Measurements from ENCODE around the gene STIL.
A peak's percentile ranks its signal among the peaks of the same experiment; 100 is the strongest.
"Not testable (repeated sequence)": the region's sequence is repeated elsewhere in the genome, so short reads cannot be mapped to it uniquely, and the experiment has no call there.

Gene STIL

DNA sequence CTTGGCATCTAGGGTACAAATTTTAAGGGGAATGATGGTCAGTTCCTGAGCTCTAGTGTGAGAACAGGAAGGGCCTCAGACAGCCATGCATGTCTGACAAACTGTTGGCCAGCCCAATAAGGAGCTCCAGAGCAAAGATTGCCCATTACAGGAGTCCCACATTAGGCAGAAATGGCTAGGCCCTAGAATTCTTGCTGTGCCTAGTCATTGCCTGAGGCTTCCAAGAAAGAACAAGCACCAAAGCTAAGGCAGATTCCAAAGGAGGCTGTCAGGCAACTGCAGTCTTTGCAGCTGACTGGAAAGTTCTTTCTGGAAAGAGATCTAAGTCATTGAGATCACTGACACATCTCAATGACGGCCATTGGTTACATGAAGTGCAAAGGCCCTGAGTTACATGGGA, 3.9 kb upstream of the STIL start:
- DNase-seq: no peak

DNA sequence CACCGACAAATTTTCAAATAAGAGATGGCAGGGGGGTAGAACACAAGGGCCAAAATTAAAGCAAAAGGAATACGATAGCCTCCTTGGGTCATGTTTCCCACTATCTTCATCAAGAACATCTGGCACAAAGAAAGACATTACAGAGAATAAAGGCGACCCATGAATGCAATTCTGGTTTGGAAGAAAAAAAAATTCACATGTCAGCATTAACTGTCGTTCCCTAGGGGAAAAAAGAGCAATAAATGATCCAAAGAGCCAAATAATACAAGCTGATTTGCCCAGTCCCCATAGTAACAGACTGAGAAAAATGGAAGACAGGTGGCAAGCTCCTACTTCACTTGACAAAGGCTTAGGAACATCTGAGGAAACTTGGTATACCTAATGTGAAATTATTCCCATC, 4.5 kb downstream of the STIL start:
- no peak for DNase-seq

DNA sequence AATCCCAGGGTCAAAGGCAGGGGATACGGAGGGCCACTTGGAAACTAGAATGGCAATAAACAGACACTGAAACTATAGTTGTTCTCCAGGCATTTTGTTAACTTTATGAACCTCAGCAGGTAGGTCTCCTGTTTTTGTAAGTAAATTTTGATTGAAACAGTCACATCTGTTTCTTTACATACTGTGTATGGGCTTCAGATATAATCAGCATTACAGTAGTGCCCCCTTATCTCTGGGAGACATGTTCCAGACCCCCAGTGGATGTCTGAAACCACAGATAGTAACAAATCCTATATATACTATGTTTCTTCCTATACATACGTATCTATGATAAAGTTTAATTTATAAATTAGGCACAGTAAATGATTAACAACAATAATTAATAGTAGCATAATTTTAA, 11.5 kb downstream of the STIL start:
- DNase-seq: no peak

DNA sequence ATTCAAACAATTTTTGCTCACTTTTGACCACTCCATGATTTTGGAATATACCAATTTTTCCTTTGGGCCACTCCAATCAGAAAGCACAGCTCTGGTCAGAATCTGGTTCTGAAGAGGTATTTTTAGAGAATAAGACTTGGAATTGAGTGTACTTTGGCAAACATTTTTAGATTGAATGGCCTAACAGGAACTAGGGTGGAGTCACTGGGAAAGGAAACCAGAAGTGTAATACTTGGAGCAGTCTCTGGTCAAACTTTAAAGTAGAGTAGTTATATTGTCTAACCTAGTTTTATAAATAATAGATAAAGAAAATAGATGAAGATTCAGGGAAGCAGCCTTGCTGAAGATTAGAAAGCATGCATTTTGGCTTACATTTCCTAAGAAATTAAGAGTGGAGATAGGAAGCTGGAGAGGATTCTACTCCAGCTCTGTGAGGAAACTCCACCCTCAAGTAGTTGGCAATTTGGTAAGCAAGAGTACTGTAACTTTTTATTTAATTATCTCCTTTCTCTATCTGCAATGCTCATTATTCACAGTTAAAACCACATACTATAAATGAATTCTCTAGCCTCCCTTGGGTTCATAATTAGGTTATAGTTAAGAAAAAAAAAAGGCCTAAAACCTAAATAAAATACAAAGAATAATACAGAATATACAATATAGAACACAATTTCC, 15.8 kb downstream of the STIL start:
- no peak for DNase-seq

DNA sequence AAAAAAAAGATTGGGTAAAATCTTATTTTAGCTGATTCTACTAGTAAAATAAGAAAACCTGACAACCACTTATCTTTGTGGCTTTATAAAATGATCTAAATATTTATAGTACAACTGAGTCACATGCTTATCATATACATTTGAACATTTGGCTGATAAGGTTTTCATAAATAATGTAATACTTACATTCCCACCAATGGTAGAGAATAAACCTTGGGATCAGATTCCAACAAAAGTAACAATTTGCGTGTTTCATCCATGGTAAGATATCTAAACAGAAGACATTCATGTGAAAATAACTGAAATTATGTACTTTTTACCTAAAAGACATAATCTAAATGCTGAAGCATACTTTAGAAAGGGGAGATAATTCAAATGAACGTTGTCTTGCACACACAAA, 18.4 kb downstream of the STIL start:
- DNase-seq: no peak

DNA sequence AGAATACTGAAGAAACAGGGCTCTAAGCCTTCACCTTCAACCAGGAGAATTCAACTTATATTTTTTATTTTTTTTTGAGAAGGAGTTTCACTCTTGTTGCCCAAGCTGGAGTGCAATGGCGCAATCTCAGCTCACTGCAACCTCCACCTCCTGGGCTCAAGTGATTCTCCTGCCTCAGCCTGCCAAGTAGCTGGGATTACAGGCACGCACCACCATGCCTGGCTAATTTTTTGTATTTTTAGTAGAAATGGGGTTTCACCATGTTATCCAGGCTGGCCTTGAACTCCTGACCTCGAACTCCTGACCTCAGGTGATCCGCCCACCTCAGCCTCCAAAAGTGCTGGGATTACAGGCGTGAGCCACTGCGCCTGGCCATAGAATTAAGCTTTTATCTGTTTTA, 19.1 kb downstream of the STIL start:
- DNase-seq: not testable (repeated sequence)

DNA sequence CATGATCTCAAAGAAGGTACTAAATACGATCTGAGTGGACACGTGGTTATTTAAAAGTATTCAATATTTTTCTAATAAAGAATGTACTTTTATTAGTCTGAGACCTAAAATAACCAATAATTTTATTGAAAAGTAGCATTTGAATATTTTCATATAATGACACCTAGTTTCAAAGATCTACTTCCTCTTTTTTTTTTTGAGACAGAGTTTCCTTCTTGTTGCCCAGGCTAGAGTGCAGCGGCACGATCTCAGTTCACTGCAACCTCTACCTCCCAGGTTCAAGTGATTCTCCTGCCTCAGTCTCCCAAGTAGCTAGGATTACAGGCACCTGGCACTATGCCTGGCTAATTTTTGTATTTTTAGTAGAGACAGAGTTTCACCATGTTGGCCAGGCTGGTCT, 25.8 kb downstream of the STIL start:
- not testable (repeated sequence) for DNase-seq

DNA sequence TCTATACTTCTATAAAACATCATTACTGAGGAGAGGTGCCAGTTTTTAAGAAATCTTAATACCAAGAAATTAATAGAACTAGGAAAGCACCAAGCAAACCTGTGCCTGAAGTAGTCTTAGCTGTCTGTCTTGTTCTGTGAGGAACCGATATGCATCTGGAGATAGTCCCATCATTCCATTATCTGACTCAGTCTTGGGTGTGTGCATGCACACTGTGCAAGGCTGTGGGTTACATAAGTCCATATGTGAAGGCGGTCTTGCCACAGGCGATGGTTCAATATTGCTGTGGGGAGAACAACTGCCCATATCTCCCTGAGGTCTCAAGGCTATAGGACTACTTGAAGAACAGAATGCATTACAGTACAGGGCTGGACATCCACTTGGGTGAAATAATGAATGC, 33.8 kb downstream of the STIL start:
- DNase-seq: no peak

DNA sequence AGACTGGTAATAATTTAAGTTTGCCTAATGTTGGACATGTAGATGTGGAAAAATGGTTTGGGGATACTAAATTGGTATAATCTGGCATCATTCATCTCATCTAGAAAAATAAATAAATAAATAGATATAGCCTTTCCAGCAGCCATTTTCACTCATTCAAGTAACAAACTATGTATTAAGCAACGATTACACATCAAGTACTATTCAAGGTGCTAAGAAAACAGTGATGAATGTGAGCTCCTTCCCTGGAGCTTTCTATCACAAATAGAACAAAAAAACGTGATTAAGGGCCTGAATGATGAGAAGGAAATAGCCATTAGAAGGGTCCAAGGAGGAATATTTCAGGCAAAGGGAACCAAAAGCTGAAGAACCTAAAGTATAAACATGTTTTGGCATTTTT, 37.1 kb downstream of the STIL start:
- no peak for DNase-seq

DNA sequence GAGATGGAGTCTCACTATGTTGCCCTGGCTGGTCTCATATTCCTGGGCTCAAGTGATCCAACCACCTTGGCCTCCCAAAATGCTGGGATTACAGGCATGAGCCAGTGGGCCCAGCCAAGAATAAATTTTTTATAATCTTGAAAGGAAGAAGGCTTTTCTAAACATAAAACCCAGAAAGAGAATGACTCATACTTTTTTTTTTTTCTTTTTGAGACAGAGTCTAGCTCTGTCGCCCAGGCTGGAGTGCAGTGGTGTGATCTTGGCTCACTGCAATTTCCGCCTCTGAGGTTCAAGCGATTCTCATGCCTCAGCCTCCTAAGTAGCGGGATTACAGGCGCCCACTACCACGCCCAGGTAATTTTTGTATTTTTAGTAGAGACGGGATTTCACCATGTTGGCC, 38.1 kb downstream of the STIL start:
- DNase-seq: not testable (repeated sequence)

DNA sequence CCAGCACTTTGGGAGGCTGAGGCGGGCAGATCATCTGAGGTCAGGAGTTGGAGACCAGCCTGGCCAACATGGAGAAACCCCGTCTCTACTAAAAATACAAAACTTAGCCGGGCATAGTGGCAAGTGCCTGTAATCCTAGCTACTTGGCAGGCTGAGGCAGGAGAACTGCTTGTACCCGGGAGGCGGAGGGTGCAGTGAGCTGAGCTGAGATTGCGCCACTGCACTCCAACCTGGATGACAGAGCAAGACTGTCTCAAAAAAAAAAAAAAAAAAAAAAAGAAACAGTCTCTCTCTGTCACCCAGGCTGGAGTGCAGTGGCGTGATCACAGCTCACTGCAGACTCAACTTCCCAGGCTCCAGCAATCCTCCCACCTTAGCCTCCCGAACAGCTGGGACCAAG, 48.4 kb downstream of the STIL start:
- DNase-seq: not testable (repeated sequence)

DNA sequence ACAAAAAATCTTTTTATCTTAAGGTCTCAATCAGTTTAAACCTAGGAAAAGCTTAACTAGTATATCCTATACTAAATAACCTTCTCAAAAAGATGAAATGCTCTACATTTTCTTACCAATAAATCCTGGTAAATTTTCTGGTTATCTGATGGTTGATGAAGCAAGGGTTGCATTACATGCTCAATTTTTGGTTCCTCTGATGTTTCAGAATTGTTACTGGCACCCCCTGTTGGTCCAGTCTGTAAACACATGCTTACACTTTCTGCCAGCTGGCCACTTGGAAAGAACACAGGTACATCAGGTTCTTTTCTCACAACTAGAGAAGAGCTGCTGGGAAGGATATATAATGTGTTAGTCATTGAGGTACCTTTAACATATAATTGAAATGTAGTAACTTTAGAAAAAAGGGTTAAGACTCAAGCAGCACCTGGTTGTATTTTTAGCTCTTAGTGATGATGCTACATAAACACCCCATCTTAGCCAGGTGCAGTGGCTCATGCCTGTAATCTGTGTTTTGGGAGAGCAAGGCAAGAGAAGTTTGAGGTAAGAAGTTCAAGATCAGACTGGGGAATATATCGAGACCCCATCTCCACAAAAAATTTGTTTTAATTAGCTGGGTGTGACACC, 51.0 kb downstream of the STIL start:
- DNase-seq: peak; percentile 9

DNA sequence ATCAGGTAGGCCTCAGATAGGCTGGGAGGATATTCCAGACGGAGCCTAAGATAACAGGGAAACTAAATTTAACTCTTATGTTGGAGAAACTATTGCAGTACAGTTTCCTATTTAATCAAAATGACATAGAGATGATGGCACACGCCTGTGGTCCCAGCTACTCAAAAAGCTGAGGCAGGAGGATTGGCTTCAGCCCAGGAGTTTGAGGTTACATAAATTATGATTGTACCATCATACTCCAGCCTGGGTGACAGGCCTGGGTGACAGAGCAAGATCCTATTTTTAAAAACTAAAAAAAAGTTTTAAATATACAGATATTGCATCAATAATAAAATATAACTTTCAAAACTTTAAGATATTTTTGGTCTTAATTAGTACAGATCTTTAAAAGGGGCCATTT, 56.7 kb downstream of the STIL start:
- no peak for DNase-seq

DNA sequence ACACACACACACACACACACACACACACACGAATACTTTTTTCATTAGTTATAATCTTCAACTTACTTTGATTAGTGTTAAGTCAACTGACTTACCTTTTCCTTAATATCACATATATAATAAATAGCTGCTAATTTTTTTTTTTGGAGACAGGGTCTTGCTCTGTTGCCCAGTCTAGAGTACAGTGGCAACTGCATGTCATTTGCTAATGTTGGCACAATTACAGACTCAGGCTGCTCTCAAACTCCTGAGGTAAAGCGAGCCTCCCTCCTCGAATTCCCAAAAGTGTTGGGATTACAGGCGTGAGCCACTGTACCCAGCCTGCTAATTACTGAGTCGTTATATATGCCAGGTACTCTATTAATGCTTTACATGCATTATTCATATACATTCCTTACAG, 61.2 kb downstream of the STIL start:
- no peak for DNase-seq

DNA sequence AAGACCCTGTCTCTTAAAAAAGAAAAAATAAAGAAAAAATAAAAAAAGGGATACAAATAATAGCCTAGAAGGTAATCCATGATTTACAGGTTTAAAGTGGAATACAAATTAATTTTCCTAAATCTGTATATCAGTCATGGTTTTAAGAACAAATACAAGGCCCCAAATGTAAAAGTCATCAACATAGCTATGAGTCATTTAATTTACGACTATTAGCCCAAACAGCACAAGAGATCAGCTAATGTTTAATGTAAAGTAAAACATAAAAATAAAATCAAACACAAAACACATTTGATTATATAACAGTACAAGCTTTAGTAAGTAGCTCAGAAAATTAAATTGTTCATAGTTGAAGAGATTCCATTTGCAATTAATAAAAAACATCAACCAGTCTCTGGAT, 61.6 kb downstream of the STIL start:
- DNase-seq: no peak

DNA sequence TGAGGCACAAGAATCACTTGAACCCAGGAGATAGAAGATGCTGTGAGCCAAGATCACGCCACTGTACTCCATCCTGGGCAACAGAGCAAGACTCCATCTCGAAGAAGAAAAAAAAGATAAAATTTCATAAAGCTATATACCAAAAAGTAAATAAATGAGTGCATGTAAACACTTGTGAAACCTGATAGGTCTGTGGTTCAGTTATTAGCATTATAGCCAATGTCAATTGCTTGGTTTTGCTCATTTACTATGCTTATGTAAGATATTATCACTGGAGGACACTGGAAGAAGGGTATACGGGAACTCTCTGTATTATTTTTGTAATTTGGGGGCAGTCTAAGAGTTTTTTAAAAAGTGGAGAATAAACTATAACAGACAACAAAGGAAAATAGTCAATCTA, 64.2 kb downstream of the STIL start:
- no peak for DNase-seq

DNA sequence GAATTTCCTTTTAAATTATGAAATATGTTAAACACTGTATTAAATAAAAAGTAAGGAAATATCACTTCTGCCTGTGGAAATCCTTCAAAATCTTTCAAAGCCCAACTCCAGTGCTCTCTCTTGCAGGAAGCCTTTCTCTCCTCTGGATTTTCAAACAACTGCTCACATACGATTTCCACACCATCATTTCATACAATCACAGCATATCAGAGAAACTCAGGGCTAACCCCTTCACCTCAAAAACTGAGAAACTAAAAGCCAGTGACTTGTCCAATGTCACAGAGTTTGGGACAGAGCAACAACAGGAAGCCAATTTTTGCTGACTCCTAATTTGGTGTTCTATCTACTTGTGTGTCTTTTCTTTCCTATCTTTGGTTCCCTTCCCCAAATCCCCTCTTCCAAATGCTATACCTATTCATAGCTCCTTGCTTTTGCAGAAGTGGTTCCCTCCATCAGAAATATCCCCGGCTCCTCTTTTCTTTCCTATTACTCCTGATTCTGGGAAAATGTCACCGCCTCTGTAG, 69.5 kb downstream of the STIL start:
- DNase-seq: no peak

DNA sequence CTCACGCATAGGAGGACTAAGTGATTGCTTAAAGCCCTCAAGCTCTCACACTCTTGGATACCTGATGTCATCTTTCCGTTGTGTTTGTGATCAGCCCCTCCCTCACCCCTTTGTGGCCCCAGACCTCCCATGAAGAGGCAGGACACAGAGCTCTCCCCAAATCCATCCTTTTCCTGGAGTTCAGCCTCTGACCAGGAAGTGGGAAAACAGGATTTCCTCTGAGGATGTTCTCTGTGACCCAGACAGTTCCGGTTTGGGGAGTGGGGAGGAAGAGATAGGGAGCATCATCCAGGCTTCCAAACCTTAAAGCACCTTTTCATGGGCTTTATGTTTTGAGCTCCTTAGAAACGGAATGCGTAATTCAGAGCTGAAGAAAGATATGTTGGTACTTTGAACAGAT, 70.0 kb downstream of the STIL start:
- DNase-seq: no peak

DNA sequence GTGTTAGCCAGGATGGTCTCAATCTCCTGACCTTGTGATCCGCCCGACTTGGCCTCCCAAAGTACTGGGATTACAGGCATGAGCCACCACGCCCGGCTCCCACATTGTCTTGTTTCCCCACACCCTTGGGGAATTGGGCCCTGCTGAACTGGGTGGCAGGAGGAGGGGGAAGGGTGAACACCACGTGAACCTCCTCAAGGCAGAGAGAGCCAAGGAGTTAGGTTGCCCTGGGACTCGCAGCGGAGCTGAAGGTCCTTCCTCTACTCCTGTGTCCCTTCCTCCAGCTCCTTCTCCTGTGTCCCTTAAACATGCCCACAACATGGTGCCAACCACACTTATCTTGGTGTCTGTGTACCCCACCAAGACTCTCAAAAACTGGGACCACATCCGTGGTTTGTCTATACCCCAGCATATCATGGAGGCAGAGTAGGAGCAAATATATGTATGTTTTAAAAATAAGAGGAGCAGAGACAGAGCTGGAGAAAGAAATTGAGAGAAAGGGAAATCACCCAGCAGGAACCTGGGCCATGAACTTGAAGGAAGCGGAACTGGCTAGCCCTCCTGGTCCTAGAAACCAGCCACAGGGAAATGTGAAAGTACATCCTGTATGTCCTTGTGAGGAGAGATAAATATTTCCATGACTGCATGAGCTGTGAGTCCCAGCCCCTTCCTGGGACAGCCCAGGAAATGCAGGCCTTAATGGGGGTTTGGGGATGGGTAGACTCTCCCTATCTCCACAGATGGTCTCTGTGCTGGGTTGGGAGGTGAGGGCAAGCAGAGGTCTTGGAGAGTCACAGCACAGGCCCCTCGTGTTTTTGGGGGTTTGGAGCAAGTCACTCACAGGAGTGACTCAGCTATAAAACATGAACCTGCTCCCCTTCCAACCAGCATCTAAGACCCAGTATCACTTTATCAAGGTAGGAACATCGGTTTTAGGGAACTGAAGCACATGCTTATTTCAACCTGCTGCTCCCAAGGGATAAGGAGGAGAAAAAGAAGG, 72.5 kb downstream of the STIL start:
- DNase-seq: no peak

DNA sequence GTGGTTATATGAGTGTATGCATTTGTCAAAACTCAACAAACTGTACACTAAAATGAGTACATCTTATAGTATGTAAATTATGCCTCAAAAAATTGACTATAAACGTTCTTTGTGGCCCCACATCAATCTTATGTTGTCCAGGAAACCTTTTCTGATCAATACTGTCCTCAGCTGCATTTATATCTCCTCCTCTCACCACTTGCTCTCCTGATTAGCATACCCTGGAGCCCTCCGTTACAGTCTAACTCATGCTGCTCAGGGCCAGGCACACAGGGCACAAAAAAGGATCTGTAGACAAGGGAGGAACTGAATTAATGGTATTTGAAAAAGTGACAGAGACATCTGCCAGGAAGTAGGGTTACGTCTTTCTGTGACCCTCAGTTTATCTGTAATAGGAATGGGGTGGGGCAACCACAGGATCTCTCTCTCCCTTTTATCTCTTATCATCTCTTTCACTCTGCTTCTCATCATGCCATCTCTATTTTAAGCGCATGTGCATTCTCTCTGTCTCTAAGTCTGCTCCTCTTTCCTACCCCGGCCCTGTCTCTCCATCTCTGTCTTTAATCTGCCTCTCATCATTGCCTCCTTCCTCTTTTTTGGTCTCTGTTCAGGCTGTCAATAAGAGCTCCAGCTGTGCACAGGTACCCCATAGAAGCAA, 74.9 kb downstream of the STIL start:
- DNase-seq: no peak

DNA sequence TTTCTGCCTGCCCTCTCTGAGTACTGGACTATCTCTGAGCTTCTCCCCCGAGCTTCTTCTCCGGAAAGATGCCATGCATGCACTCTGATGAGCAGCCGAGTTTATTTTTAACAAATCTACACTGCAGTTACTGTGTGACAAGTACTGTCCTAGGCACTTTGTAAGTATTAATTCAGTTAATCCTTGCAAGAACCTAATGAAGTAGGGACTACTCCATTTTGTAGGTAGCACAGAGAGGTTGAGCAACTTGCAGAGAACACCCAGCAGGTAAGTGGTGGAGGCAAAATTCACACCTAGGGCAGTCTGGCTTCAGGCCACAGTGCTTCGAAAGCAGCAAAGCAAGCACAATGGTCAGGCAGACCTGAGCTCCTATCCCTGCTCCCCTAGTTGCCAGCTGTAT, 78.1 kb downstream of the STIL start:
- no peak for DNase-seq

DNA sequence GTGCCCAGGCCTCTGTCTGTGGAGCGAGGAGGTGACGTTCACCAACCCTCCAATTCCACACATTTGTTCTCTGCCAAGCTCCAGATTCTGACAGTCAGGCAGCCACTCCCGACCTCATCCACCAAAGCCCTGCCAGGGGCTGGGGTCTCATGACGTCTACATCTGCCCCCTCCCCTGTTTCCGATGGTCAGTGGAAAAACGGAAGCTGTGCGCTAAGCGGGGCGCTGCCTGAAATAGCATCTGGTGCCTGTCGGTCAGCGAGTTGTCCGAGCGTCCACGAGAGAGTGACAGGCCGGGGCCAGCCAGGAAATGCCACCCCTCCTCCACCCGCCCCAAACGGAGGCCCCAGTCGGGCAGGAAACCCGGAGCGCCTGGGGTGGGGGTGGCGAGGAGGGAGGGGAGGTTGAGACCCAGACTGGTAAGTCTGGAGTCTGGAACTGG, 78.7 kb downstream of the STIL start:
- DNase-seq: no peak

DNA sequence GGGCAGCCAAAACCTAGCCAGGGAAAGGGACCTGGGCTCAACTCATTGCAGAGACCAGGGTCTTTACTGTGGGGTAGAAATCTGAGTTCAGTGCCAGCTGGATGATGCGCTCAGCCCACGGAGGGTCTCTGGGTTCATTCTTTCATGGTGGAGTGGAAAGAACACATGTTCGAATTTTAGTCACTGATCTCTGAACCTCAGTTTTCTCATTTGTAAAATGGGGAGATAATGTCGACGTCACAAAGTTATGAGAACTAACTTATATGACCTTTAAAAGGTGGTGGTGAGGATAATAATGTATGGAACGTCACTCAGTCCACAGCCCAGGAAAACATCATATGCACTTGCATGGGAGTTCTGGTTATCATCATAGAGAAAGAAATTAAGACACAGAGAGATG, 80.8 kb downstream of the STIL start:
- DNase-seq: no peak
